Testis (tissue), 2 donors: Measurements from ENCODE around the gene AGER.

Experiments used
- POLR2A ChIP-seq: fragments of 450-650 bp; IDR thresholded peaks from one replicate; pipeline ENCODE4 v1.6.1; 2017; ENCODE audit warnings: antibody characterized with exemption, mild to moderate bottlenecking, moderate library complexity
- TF ChIP-seq, protein P1 (sequence below), 3 experiments: fragments of 450-650 bp in 2 of 3; fragments of 200-600 bp in 1 of 3; sonication (generic) in 1 of 3; IDR thresholded peaks; one replicate each; pipeline ENCODE4 v1.5.1; 2016 to 2019; ENCODE audit warnings: antibody characterized with exemption in 3 of 3, mild to moderate bottlenecking in 2 of 3, moderate library complexity in 1 of 3

- no peak for TF ChIP-seq POLR2A
- TF ChIP-seq, protein P1, sequence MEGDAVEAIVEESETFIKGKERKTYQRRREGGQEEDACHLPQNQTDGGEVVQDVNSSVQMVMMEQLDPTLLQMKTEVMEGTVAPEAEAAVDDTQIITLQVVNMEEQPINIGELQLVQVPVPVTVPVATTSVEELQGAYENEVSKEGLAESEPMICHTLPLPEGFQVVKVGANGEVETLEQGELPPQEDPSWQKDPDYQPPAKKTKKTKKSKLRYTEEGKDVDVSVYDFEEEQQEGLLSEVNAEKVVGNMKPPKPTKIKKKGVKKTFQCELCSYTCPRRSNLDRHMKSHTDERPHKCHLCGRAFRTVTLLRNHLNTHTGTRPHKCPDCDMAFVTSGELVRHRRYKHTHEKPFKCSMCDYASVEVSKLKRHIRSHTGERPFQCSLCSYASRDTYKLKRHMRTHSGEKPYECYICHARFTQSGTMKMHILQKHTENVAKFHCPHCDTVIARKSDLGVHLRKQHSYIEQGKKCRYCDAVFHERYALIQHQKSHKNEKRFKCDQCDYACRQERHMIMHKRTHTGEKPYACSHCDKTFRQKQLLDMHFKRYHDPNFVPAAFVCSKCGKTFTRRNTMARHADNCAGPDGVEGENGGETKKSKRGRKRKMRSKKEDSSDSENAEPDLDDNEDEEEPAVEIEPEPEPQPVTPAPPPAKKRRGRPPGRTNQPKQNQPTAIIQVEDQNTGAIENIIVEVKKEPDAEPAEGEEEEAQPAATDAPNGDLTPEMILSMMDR (IDR thresholded peaks at IDR 0.05) = no peak
Measured at GRCh38 chr6:32174416-32174815, 9.6 kb downstream of the AGER start.
